Ovary (tissue), 9 donors: ENCODE data around the gene TMEM271. TPM values are rescaled to one million over a fixed set of nuclear protein-coding genes. Genes with fewer than 3 reads are reported as not detected.

ENCODE experiments used
- DNase-seq, 5 donors: peaks; one replicate each; pipeline ENCODE4 v3.0.0-alpha.2; 2019 to 2020
- H3K27ac ChIP-seq, 2 donors: fragments of 200-600 bp; one replicate each; pipeline versions ENCODE4 v1.5.1 to v1.8.0; 2019 to 2022
- H3K27me3 ChIP-seq: fragments of 200-600 bp; one replicate; pipeline ENCODE4 v1.8.0; 2022
- H3K36me3 ChIP-seq: fragments of 200-600 bp; sonication (generic); one replicate; pipeline ENCODE4 v1.5.1; 2019
- H3K4me1 ChIP-seq: one replicate; pipeline ENCODE4 v1.8.1; 2013; ENCODE audit warnings: mild to moderate bottlenecking, moderate library complexity; ENCODE audit not compliant: insufficient read depth
- H3K4me3 ChIP-seq: fragments of 200-600 bp; sonication (generic); one replicate; pipeline ENCODE4 v1.5.1; 2017
- H3K9me3 ChIP-seq, 2 donors: fragments of 200-600 bp in 1 of 2; sonication (generic) in 1 of 2; one replicate each; pipeline versions ENCODE4 v1.5.1 to v1.8.1; 2013 to 2019; ENCODE audit warnings: mild to moderate bottlenecking in 1 of 2, moderate library complexity in 1 of 2
- CTCF ChIP-seq, 3 donors: fragments of 450-650 bp in 2 of 3; fragments of 200-600 bp in 1 of 3; IDR thresholded peaks; one replicate each; pipeline versions ENCODE4 v1.5.1 to v1.8.0; 2016 to 2022; ENCODE audit warnings: antibody characterized with exemption in 3 of 3, mild to moderate bottlenecking in 1 of 3
- EP300 ChIP-seq: sonication (generic); formaldehyde crosslinking; IDR thresholded peaks from one replicate; pipeline ENCODE4 v1.6.1; 2017; ENCODE audit warnings: antibody characterized with exemption
- POLR2A ChIP-seq: fragments of 450-650 bp; IDR thresholded peaks from one replicate; pipeline ENCODE4 v1.6.1; 2017; ENCODE audit warnings: antibody characterized with exemption, mild to moderate bottlenecking, moderate library complexity
- WGBS, 3 donors: extraction: QIAGEN DNeasy Blood & Tissue Kit in 1 of 3; methylation state at CpG; one replicate each; pipeline versions ENCODE4 v1.1.5 to v1.1.7; 2013 to 2017; 5-methylcytosine and 5-hydroxymethylcytosine counted together
- intact Hi-C, 4 donors: fragments of 100-400 bp; cut with DNase I; formaldehyde crosslinking; loops; one replicate each; pipeline versions ENCODE4 v1.11.0 to v1.15.1; 2022 to 2023
- polyA plus RNA-seq, 2 donors: library from polyadenylated mRNA; stranded (reverse); fragments of 200-250 nt in 1 of 2; fragments of 350-450 nt in 1 of 2; fragmentation: Illumina TruSeq in 1 of 2; extraction: RNeasy Lipid Tissue Mini Kit (QIAGEN cat#74804) in 1 of 2; gene quantifications; one replicate each; pipeline ENCODE4 v1.2.3, GENCODE V29; 2013 to 2014
- total RNA-seq, 7 donors: library from RNA; depleted of rRNA in 2 of 7; stranded (reverse); fragments of >200 nt in 2 of 7; fragmentation: NEBNext Ultra II Directional in 3 of 7; extraction: Animal tissue kit (Norgen Biotek cat#: 25700) in 3 of 7; gene quantifications; one replicate each; pipeline versions ENCODE4 v1.1.0 to v1.2.4, GENCODE V29; 2016 to 2023
- donor health status: DM: no; HTN: no; CAD: no; lungs with moderate emphysema.
- donor health status: DM: no; HTN: no; CAD: no.
- donor health status: Bipolar disorder and iron deficiency.
- donor health status: DM: yes; HTN: yes; CAD: no.
- donor health status: DM: no; HTN: no; CAD: no.
- donor health status: DM: yes; HTN: yes; CAD: no.

TMEM271 gene
- total and polyA plus RNA-seq, 9 donors: not detected

- Histone ChIP-seq H3K27ac (no peak overlapping the region), H3K9me3 (no peaks in the 10 kb centered on the region), H3K36me3 (no peaks in the 10 kb centered on the region), H3K4me3 (no peak overlapping the region), H3K27me3 (no peaks in the 10 kb centered on the region), H3K4me1 (no peaks in the 10 kb centered on the region)
- TF ChIP-seq CTCF (IDR thresholded peaks at IDR 0.05): no peak
- TF ChIP-seq POLR2A: no peak
- no peak for TF ChIP-seq EP300
- no peak for DNase-seq
- 94 to 95% (median 95%) methylated on average over 32 to 39 of the region's 39 CpGs for WGBS, 3 donors
- intact Hi-C loops: no loop called here
Measured at GRCh38 chr4:535181-535923, 40.7 kb downstream of the TMEM271 start.

- WGBS, 3 donors: 89 to 94% (median 92%) methylated on average over 22 of the region's 22 CpGs
- intact Hi-C loops: no loop called here
- H3K4me3 ChIP-seq: no peak overlapping the region
- no peaks in the 10 kb centered on the region for H3K9me3 ChIP-seq
- H3K36me3 ChIP-seq: no peaks in the 10 kb centered on the region
- DNase-seq: no peak
- H3K27ac ChIP-seq: no peak overlapping the region
- TF ChIP-seq POLR2A (no peak), EP300 (no peak), CTCF (IDR thresholded peaks at IDR 0.05) (no peak)
- H3K4me1 ChIP-seq: no peaks in the 10 kb centered on the region
- H3K27me3 ChIP-seq: no peaks in the 10 kb centered on the region
Measured at GRCh38 chr4:534576-535151, 41.4 kb downstream of the TMEM271 start.

GRCh38 chr4:534101-534575 is 42.0 kb downstream of the TMEM271 start:
- intact Hi-C loops: no loop called here
- no peak for TF ChIP-seq CTCF (IDR thresholded peaks at IDR 0.05)
- TF ChIP-seq EP300: no peak
- TF ChIP-seq POLR2A: no peak
- H3K36me3 ChIP-seq: no peaks in the 10 kb centered on the region

GRCh38 chr4:533318-534100 is 42.6 kb downstream of the TMEM271 start:
- H3K27me3 ChIP-seq: no peaks in the 10 kb centered on the region
- intact Hi-C loops: no loop called here
- no peaks in the 10 kb centered on the region for H3K9me3 ChIP-seq
- TF ChIP-seq POLR2A (no peak), CTCF (IDR thresholded peaks at IDR 0.05) (no peak), EP300 (no peak)
- DNase-seq: no peak
- no peaks in the 10 kb centered on the region for H3K4me1 ChIP-seq
- no peaks in the 10 kb centered on the region for H3K36me3 ChIP-seq
- 88 to 95% (median 94%) methylated on average over 36 of the region's 36 CpGs for WGBS, 3 donors
- no peak overlapping the region for H3K4me3 ChIP-seq
- H3K27ac ChIP-seq: no peak overlapping the region

More at GRCh38 chr4:534101-534575, 42.0 kb downstream of the TMEM271 start:
- no peak for DNase-seq
- no peak overlapping the region for H3K27ac ChIP-seq
- H3K4me1 ChIP-seq: no peaks in the 10 kb centered on the region
- H3K27me3 ChIP-seq: no peaks in the 10 kb centered on the region
- H3K9me3 ChIP-seq: no peaks in the 10 kb centered on the region
- 92 to 93% (median 92%) methylated on average over 21 of the region's 21 CpGs for WGBS, 3 donors
- H3K4me3 ChIP-seq: no peak overlapping the region
